ENCODE measurements around the gene OGFR.

The OGFR gene

GRCh38 chr20:62814060-62814708 is 9.5 kb downstream of the OGFR start:
- no peak for DNase-seq

GRCh38 chr20:62814709-62815065 is 10.1 kb downstream of the OGFR start:
- no peak for DNase-seq

- no peak for DNase-seq
These were observed 10.7 kb downstream of the OGFR start for GRCh38 chr20:62815066-62815991.

GRCh38 chr20:62816031-62816883 is 11.6 kb downstream of the OGFR start:
- peak in 1 of 51 donors; percentile 37 for DNase-seq

- DNase-seq = peak in 38 of 51 donors; percentile 10 to 82 (median 51)
These were observed 12.5 kb downstream of the OGFR start, which contains the start of gene COL9A3 for GRCh38 chr20:62816884-62817873. TSS of gene COL9A3 (plus strand) at chr20:62817050. CDS start at chr20:62817065, 15 bp downstream.

- peak in 3 of 51 donors; percentile 30 to 49 (median 47) for DNase-seq
These were observed 13.4 kb downstream of the OGFR start for GRCh38 chr20:62817975-62818591.

GRCh38 chr20:62818592-62819493 is 14.2 kb downstream of the OGFR start:
- DNase-seq = peak in 43 of 51 donors; percentile 26 to 86 (median 53)

- DNase-seq = peak in 16 of 51 donors; percentile 39 to 73 (median 58)
These were observed 15.0 kb downstream of the OGFR start for GRCh38 chr20:62819494-62820174.

- DNase-seq = peak in 7 of 51 donors; percentile 17 to 36 (median 31)
These were observed 15.8 kb downstream of the OGFR start for GRCh38 chr20:62820208-62820961.

- no peak for DNase-seq
These were observed 16.5 kb downstream of the OGFR start for GRCh38 chr20:62820962-62821725.

GRCh38 chr20:62821726-62822210 is 17.1 kb downstream of the OGFR start:
- DNase-seq = no peak

- no peak for DNase-seq
These were observed 17.7 kb downstream of the OGFR start for GRCh38 chr20:62822239-62822787.

- peak in 2 of 51 donors; percentile 15 to 46 for DNase-seq
These were observed 18.4 kb downstream of the OGFR start for GRCh38 chr20:62822788-62823651.

GRCh38 chr20:62823688-62824475 is 19.2 kb downstream of the OGFR start:
- no peak for DNase-seq
